HepG2 (cell line): ENCODE results near the gene CNNM4. TPM values are rescaled to one million over a fixed set of nuclear protein-coding genes. Genes with fewer than 3 reads are reported as not detected.

Experiments
- BCL6 ChIP-seq: IDR thresholded peaks from 2 replicates; pipeline ENCODE4 v1.6.1; 2016; ENCODE audit warnings: missing genetic modification reagents, missing compliant biosample characterization
- CEBPB ChIP-seq: IDR thresholded peaks from 2 replicates; pipeline ENCODE4 v1.6.1; 2011; ENCODE audit warnings: low read depth, low read length, improper control_type of control experiment, borderline replicate concordance
- EHMT2 ChIP-seq: fragments of 200-600 bp; sonication (generic); IDR thresholded peaks from 2 replicates; pipeline ENCODE4 v1.7.0; 2017; ENCODE audit warnings: antibody characterized with exemption, low read depth, low read length, borderline replicate concordance
- KDM6A ChIP-seq: IDR thresholded peaks from 2 replicates; pipeline ENCODE4 v1.6.1; 2016; ENCODE audit warnings: low read depth
- PCBP2 ChIP-seq: fragments of 200-400 bp; formaldehyde crosslinking; optimal IDR thresholded peaks from 2 replicates; pipeline ENCODE3; 2018; ENCODE audit warnings: low read length, low read depth; ENCODE audit not compliant: poor library complexity, severe bottlenecking
- SATB2 ChIP-seq: sonication (generic); formaldehyde crosslinking; IDR thresholded peaks from 2 replicates; pipeline ENCODE4 v1.5.0; 2020; ENCODE audit warnings: missing genetic modification reagents
- SP2 ChIP-seq: sonication (generic); formaldehyde crosslinking; IDR thresholded peaks from 2 replicates; pipeline ENCODE4 v1.5.1; 2020; ENCODE audit warnings: mild to moderate bottlenecking, missing genetic modification reagents
- ZBTB40 ChIP-seq, 2 experiments: fragments of 450-650 bp in 1 of 2; sonication (generic) in 1 of 2; formaldehyde crosslinking in 1 of 2; IDR thresholded peaks; 2 replicates each; pipeline versions ENCODE4 v1.6.1 to v1.8.0; 2016 to 2022; ENCODE audit warnings: antibody characterized with exemption in 1 of 2, mild to moderate bottlenecking in 1 of 2, missing genetic modification reagents in 1 of 2
- ZNF547 ChIP-seq: sonication (generic); formaldehyde crosslinking; IDR thresholded peaks from 2 replicates; pipeline ENCODE4 v1.5.1; 2020; ENCODE audit warnings: mild to moderate bottlenecking, missing genetic modification reagents
- ZNF746 ChIP-seq: sonication (generic); formaldehyde crosslinking; IDR thresholded peaks from 2 replicates; pipeline ENCODE4 v1.8.0; 2022; ENCODE audit warnings: mild to moderate bottlenecking, missing genetic modification reagents
- ZNF772 ChIP-seq: sonication (generic); formaldehyde crosslinking; IDR thresholded peaks from 2 replicates; pipeline ENCODE4 v1.5.0; 2020; ENCODE audit warnings: mild to moderate bottlenecking, missing genetic modification reagents
- polyA plus RNA-seq, 8 experiments: library from polyadenylated mRNA; depleted of rRNA in 3 of 8; stranded (reverse) in 7 of 8; unstranded in 1 of 8; fragments of >200 nt; fragmentation: Illumina TruSeq in 4 of 8; extraction: Trizol in 4 of 8; gene quantifications; 2 replicates each; pipeline versions ENCODE4 v1.2.1 to v1.2.3, GENCODE V29; 2011 to 2016; ENCODE audit warnings: low read depth in 4 of 8, missing spikeins in 1 of 8, mixed read lengths in 1 of 8; ENCODE audit not compliant: insufficient read depth in 1 of 8
- total RNA-seq, 5 experiments: library from RNA; depleted of rRNA; stranded (reverse); fragments of >200 nt; fragmentation: Illumina TruSeq; extraction: Trizol; gene quantifications; 2 replicates each; pipeline ENCODE4 v1.2.3, GENCODE V29; 2016; ENCODE audit warnings: low read depth in 1 of 5
- TF ChIP-seq, protein P1 (sequence below): sonication (generic); formaldehyde crosslinking; IDR thresholded peaks from 2 replicates; pipeline ENCODE4 v1.5.0; 2020; ENCODE audit warnings: missing genetic modification reagents, mild to moderate bottlenecking, borderline replicate concordance
- TF ChIP-seq, protein P2 (sequence below): IDR thresholded peaks from 2 replicates; pipeline ENCODE4 v1.6.1; 2018; ENCODE audit warnings: missing genetic modification reagents, mild to moderate bottlenecking, missing compliant biosample characterization
- TF ChIP-seq, protein P3 (sequence below): conservative IDR thresholded peaks from 2 replicates; pipeline ENCODE4 v1.6.1; 2018; ENCODE audit warnings: missing genetic modification reagents
- TF ChIP-seq, protein P4 (sequence below): sonication (generic); formaldehyde crosslinking; IDR thresholded peaks from 2 replicates; pipeline ENCODE4 v1.4.0; 2020; ENCODE audit warnings: missing genetic modification reagents

Gene CNNM4
- total and polyA plus RNA-seq, 2 of the 13 experiments (the other 11 are each of a cell fraction or from before 2014, with no cell fraction given) = 5.9 to 8.4 TPM

DNA sequence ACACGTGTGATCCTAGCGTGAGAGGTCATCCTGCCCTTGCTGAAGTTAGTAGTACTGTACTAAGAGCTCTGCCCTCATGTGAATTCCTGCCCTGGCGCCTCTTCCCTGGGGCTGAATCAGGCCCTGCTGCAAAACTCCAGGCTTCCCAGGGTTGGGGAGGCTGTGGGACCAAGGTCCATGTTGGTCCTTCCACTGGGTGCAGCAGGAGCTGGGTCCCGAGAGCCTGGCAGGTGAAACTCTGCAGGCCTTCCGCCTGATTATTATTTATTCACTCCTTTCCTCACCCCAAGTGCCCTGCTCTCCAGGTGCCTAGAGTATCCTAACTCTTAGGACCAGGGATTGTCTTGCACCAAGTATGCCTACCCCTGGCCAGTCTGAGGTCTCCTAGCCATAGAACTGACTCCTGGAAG, 50.1 kb downstream of the CNNM4 start (continued):
- no peak for TF ChIP-seq PCBP2
- TF ChIP-seq, protein P1, sequence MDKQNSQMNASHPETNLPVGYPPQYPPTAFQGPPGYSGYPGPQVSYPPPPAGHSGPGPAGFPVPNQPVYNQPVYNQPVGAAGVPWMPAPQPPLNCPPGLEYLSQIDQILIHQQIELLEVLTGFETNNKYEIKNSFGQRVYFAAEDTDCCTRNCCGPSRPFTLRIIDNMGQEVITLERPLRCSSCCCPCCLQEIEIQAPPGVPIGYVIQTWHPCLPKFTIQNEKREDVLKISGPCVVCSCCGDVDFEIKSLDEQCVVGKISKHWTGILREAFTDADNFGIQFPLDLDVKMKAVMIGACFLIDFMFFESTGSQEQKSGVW (CRISPR knock-in tag) = no peak
- no peak for TF ChIP-seq CEBPB
- TF ChIP-seq, protein P2, sequence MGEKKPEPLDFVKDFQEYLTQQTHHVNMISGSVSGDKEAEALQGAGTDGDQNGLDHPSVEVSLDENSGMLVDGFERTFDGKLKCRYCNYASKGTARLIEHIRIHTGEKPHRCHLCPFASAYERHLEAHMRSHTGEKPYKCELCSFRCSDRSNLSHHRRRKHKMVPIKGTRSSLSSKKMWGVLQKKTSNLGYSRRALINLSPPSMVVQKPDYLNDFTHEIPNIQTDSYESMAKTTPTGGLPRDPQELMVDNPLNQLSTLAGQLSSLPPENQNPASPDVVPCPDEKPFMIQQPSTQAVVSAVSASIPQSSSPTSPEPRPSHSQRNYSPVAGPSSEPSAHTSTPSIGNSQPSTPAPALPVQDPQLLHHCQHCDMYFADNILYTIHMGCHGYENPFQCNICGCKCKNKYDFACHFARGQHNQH (CRISPR knock-in tag) = no peak
- no peak for TF ChIP-seq ZBTB40 (IDR thresholded peaks at IDR 0.05)
- peak; percentile 37; the same call in 1 of the 2 replicates for TF ChIP-seq ZBTB40 (CRISPR knock-in tag; IDR thresholded peaks at IDR 0.05)
- no peak for TF ChIP-seq KDM6A
- TF ChIP-seq SATB2 (CRISPR knock-in tag) = no peak
- 0 out of 2 replicates have a peak, but pooled peaks have one; percentile 52 for TF ChIP-seq ZNF547 (CRISPR knock-in tag)
- TF ChIP-seq ZNF772 (CRISPR knock-in tag) = no peak
- no peak for TF ChIP-seq ZNF746 (CRISPR knock-in tag)
- no peak for TF ChIP-seq SP2
- TF ChIP-seq, protein P3, sequence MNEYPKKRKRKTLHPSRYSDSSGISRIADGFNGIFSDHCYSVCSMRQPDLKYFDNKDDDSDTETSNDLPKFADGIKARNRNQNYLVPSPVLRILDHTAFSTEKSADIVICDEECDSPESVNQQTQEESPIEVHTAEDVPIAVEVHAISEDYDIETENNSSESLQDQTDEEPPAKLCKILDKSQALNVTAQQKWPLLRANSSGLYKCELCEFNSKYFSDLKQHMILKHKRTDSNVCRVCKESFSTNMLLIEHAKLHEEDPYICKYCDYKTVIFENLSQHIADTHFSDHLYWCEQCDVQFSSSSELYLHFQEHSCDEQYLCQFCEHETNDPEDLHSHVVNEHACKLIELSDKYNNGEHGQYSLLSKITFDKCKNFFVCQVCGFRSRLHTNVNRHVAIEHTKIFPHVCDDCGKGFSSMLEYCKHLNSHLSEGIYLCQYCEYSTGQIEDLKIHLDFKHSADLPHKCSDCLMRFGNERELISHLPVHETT (CRISPR knock-in tag) = no peak
- TF ChIP-seq BCL6 (CRISPR knock-in tag) = peak; percentile 32; the same call in 1 of the 2 replicates
- TF ChIP-seq, protein P4, sequence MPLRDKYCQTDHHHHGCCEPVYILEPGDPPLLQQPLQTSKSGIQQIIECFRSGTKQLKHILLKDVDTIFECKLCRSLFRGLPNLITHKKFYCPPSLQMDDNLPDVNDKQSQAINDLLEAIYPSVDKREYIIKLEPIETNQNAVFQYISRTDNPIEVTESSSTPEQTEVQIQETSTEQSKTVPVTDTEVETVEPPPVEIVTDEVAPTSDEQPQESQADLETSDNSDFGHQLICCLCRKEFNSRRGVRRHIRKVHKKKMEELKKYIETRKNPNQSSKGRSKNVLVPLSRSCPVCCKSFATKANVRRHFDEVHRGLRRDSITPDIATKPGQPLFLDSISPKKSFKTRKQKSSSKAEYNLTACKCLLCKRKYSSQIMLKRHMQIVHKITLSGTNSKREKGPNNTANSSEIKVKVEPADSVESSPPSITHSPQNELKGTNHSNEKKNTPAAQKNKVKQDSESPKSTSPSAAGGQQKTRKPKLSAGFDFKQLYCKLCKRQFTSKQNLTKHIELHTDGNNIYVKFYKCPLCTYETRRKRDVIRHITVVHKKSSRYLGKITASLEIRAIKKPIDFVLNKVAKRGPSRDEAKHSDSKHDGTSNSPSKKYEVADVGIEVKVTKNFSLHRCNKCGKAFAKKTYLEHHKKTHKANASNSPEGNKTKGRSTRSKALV (CRISPR knock-in tag) = no peak
- no peak for TF ChIP-seq EHMT2
